NB4 (cell line): ENCODE data around the gene PACC1.

Source experiments
- DNase-seq: peaks from one replicate; pipeline ENCODE4 v3.0.0; 2010; ENCODE audit warnings: low read depth
- H3K4me3 ChIP-seq: one replicate; pipeline ENCODE4 v1.5.1; 2011; ENCODE audit warnings: mild to moderate bottlenecking, low read depth, low read length, moderate library complexity
- MYC ChIP-seq: IDR thresholded peaks from 2 replicates; pipeline ENCODE4 v1.6.1; 2011; ENCODE audit warnings: low read depth, low read length
- POLR2A ChIP-seq: IDR thresholded peaks from 2 replicates; pipeline ENCODE4 v1.6.1; 2011; ENCODE audit warnings: mild to moderate bottlenecking; ENCODE audit not compliant: insufficient read length; ENCODE audit errors: extremely low read depth
- TF ChIP-seq, protein P1 (sequence below): IDR thresholded peaks from 2 replicates; pipeline ENCODE4 v1.6.1; 2011; ENCODE audit warnings: low read depth, low read length
- TF ChIP-seq, protein P2 (sequence below): IDR thresholded peaks from one replicate; pipeline ENCODE4 v1.5.1; 2012; ENCODE audit warnings: low read depth, low read length

Gene PACC1

DNA sequence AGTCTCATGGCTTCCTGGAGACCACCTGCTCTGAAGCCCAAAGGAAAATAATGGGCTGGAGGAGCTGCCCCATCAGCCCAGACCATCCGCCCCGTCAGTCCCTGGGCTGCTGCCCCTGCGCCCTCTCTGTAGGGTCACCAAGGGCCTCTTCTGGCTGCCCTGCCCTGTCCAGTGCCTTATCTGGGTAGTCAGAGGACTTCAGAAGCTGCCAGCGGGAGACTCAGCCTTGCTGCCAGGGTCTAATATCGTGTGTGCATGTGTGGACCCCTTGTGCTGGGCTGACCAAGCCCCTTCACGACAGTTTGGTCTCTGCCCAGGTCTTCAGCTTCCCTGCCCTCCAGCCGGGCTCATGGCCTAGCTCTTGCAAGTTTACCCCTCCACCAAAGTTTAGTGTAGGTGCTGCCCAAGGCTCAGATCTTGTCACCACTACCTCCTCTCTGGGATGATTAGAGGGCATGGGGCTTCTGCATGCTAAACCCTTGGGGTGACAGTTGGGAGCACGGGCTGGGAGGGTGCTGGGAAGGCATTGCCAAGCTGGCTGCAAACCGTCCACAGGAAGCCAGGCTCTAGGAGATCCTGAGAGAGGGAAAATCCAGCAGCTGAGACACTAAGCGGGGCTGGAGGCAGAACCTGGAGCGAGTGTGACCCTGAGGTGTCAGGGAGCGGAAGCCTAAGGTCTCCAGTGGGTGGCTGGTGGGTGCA, 38.6 kb upstream of the PACC1 start:
- TF ChIP-seq MYC (no peak), POLR2A (no peak)
- TF ChIP-seq, protein P1, sequence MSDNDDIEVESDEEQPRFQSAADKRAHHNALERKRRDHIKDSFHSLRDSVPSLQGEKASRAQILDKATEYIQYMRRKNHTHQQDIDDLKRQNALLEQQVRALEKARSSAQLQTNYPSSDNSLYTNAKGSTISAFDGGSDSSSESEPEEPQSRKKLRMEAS, result no peak
- TF ChIP-seq, protein P2, sequence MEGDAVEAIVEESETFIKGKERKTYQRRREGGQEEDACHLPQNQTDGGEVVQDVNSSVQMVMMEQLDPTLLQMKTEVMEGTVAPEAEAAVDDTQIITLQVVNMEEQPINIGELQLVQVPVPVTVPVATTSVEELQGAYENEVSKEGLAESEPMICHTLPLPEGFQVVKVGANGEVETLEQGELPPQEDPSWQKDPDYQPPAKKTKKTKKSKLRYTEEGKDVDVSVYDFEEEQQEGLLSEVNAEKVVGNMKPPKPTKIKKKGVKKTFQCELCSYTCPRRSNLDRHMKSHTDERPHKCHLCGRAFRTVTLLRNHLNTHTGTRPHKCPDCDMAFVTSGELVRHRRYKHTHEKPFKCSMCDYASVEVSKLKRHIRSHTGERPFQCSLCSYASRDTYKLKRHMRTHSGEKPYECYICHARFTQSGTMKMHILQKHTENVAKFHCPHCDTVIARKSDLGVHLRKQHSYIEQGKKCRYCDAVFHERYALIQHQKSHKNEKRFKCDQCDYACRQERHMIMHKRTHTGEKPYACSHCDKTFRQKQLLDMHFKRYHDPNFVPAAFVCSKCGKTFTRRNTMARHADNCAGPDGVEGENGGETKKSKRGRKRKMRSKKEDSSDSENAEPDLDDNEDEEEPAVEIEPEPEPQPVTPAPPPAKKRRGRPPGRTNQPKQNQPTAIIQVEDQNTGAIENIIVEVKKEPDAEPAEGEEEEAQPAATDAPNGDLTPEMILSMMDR, result no peak
- no peak for DNase-seq
- no peak overlapping the region for H3K4me3 ChIP-seq

DNA sequence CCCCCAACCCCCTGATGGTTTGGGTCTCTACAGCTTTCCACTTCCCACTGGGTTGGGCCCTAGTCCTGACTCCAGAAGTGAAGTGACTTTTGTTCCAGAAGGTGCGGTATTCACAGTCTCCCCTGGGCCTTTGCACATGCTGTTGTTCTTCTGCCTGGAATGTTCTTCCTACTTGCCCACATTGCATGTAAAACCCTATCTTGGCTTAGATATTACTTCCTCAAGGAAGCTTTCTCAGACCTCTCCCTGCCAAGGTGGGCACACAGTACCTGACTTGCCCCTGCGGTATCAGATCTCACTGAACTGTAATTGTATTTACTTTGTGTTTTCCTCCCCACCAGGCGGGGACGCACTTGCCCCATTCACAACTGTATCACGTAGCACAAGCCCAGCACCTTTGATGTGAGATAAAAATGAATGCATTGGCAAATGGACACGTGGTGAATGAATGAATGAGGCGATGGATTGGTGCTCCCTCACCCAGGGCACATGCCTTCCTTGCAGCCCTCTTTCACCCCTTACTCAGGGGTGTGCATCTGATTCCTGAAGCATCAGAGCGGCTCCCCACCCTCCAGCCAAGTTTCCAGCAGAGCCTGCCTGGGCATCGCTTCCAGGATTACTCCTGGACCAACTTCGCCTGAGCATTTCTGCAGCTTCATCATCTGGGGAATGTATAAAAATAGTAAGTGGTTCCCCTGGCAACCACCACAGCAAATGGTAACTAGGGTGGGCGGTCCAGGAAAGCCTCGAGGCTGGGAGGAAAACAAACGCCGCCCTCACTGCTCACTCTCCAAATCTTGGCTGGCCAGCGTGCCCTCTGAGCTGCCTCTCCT, 37.9 kb upstream of the PACC1 start:
- TF ChIP-seq POLR2A, result no peak
- TF ChIP-seq, protein P1, result no peak
- TF ChIP-seq MYC, result no peak
- H3K4me3 ChIP-seq, result no peak overlapping the region
- no peak for DNase-seq

DNA sequence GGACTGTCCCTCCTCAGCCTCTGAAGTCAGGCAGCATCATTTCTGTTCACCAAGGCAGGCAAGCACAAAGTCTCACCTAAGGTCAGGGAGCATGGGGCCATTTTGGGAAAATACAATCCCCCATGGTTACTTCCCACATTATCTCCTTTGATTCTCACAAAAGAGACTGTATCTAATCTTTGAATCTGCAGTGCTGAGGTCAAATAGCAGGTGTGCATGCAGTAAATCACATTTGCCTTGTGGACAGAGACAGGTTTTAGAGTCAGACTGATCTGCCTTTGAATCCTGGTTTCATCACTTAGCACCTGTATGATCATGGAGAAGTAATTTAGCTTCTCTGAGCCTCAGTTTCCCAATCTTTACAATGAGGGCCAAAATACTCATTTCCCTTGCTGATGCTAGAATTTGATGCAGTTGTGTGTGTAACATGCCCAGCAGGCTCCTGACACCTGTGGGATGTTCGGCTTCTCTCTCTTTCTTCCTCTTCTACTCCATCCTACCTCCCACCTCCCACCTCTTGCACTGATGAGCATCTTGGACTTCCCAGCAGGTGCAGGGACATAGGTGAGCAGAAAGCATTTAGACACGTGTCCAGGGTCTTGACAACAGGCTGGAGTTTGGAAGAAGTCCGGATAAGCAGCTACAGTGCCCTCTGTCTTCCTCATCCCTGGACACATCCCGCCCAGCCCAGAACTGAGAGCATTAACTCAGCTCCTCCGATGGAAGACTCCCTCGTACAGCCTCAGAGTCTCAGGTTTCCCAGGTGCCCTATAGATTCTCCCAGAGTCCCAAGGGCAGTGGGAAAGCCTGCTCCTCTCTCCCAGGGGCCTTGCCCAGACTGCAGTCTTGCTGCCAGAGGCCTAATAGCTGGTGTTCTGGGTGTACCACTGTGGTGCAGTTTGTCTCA, 37.0 kb upstream of the PACC1 start:
- TF ChIP-seq, protein P1, result no peak
- TF ChIP-seq, protein P2, result no peak
- no peak for TF ChIP-seq MYC
- TF ChIP-seq POLR2A, result no peak
- H3K4me3 ChIP-seq, result no peak overlapping the region
- DNase-seq, result no peak

DNA sequence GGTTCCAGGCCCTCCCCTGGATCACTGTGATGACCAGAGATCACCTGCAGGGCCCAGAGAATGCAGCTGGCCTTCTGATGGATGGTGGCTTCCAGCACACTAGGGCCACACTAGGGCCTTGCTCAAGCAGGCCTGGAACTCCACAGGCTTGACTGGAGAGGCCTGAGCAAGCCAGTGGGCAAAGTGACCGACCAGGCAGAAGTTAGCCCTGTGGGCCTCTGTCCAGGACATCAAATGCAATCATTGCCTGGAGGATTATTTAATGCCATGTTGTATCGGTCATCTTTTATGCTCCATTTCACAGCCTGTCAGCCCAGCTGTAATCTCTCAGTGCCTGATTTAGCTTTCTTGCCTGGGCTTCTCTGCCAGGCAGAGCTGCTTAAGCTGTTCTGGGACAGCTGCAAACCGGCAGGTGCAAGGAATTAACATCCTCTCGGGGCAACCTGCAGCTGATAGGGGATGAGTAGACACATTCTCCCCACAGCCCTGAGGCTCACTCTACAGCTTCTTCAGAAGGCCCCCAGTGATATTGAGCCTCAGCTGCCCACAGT, 35.7 kb upstream of the PACC1 start:
- TF ChIP-seq, protein P1, result no peak
- TF ChIP-seq POLR2A (no peak), MYC (no peak)
- TF ChIP-seq, protein P2, result no peak
- no peak for DNase-seq
- no peak overlapping the region for H3K4me3 ChIP-seq

DNA sequence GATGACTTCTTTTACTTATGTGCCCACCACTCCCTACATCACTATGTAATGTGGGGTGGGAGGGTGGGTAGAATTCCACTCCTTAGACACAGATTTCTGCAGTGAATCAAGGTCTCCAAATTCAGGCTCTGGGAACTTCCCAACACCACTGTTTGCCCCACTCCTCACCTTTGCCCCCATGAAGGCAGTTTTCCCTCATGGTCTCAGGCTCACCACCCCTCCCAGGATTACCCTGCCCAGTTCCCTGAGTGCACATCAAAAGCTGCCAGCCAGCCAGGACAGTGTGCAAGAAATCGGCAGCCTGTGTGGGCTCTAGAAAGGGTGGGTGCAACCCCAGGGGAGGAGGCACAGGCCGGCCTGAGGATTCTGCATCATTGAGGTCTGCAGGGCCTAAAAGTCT, 32.8 kb upstream of the PACC1 start:
- no peak for DNase-seq
- TF ChIP-seq POLR2A (no peak), MYC (no peak)
- TF ChIP-seq, protein P1, result no peak
- TF ChIP-seq, protein P2, result no peak
- no peak overlapping the region for H3K4me3 ChIP-seq
